Spleen (tissue), 7 donors: ENCODE data around the gene FAM174B.

Experiments used
- CTCF ChIP-seq, 11 experiments: fragments of 200-600 bp in 7 of 11; fragments of 450-650 bp in 4 of 11; sonication (generic) in 4 of 11; IDR thresholded peaks in 8 of 11; conservative IDR thresholded peaks in 3 of 11; 1 replicate in 7 of 11; 2 replicates in 4 of 11; pipeline versions ENCODE4 v1.4.0 to v1.8.0; 2016 to 2021; ENCODE audit warnings: antibody characterized with exemption in 11 of 11, inconsistent platforms in 4 of 11, mild to moderate bottlenecking in 1 of 11
- POLR2A ChIP-seq, 3 donors: fragments of 450-650 bp; IDR thresholded peaks; one replicate each; pipeline ENCODE4 v1.5.1; 2017; ENCODE audit warnings: antibody characterized with exemption in 3 of 3, mild to moderate bottlenecking in 1 of 3
- donor health status: DM: no; HTN: no; CAD: no; lungs with moderate emphysema.
- donor health status: DM: no; HTN: no; CAD: no.
- donor health status: DM: no; HTN: no; CAD: no.

GRCh38 chr15:92586966-92587365 lies 68.6 kb downstream of the FAM174B start:
- TF ChIP-seq POLR2A (IDR thresholded peaks at IDR 0.05) (no peak), CTCF (IDR thresholded peaks at IDR 0.05 in 8 of 11, conservative IDR thresholded peaks at IDR 0.05 in 3 of 11) (no peak)
